Mammary epithelial cell (primary cell): ENCODE measurements around the gene ARHGEF12.

ENCODE experiments used
- CTCF ChIP-seq, 2 donors: IDR thresholded peaks in 1 of 2; conservative IDR thresholded peaks in 1 of 2; 2 replicates each; pipeline ENCODE4 v1.5.1; 2011 to 2012; ENCODE audit warnings: inconsistent platforms in 2 of 2, low read length in 2 of 2, mild to moderate bottlenecking in 2 of 2, control low read depth in 1 of 2, low read depth in 1 of 2; ENCODE audit not compliant: insufficient read depth in 1 of 2; ENCODE audit errors: extremely low read depth in 1 of 2
- EZH2 ChIP-seq: IDR thresholded peaks from 2 replicates; pipeline ENCODE4 v1.6.1; 2012; ENCODE audit warnings: low read length, inconsistent platforms, borderline replicate concordance

DNA sequence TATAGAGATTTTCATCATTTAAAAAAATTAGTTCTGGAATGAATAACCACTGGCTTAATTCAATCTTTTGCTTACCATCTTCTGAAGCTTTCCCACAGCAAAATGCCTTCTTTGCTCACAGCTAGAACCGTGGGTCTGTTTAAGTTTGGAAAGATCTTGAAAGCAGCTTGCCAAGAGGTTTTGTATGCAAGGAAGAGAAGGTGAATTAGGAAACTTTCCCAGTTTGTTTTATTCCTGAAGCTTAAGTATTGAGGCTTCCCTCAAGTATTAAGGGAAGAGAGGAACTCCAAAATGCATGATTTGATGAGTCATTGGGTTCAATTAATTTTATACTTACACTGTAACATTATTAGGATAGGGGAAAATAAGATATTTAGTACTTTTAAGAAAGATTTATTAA, 1.9 kb upstream of the ARHGEF12 start:
- no peak for TF ChIP-seq EZH2
- no peak for TF ChIP-seq CTCF (conservative IDR thresholded peaks at IDR 0.05 in 1 of 2, IDR thresholded peaks at IDR 0.05 in 1 of 2; ENCODE audit: extremely low read depth in 1 of 2, insufficient read depth in 1 of 2, low read depth in 1 of 2, low read length in 2 of 2)
